Measurements from ENCODE around the gene MLST8.
A peak's percentile ranks its signal among the peaks of the same experiment; 100 is the strongest.

- TF ChIP-seq CTCF (IDR thresholded peaks at IDR 0.05) (no peak), POLR2A (IDR thresholded peaks at IDR 0.05) (peak in 1 of 4 donors; percentile 24)
These were observed 41.9 kb upstream of the MLST8 start for GRCh38 chr16:2163211-2163881.
